Measurements from ENCODE around the gene AJAP1.

AJAP1 gene

GRCh38 chr1:4767308-4767707, 112.9 kb downstream of the AJAP1 start:
- Histone ChIP-seq H3K4me3 (no peak overlapping the region), H3K27ac (no peak overlapping the region)
- TF ChIP-seq CTCF (IDR thresholded peaks at IDR 0.05), result no peak
- no peak for DNase-seq (ENCODE audit: low spot score)

- no peak for TF ChIP-seq CTCF (IDR thresholded peaks at IDR 0.05)
- Histone ChIP-seq H3K27ac (no peak overlapping the region), H3K4me3 (no peak overlapping the region)
- DNase-seq (ENCODE audit: low spot score), result no peak
Observed at GRCh38 chr1:4768553-4768952, 114.1 kb downstream of the AJAP1 start.

- no peak overlapping the region for H3K27ac ChIP-seq
- no peak for TF ChIP-seq CTCF (IDR thresholded peaks at IDR 0.05)
- H3K4me3 ChIP-seq, result no peak overlapping the region
- no peak for DNase-seq (ENCODE audit: low spot score)
Observed at GRCh38 chr1:4769516-4770280, 115.3 kb downstream of the AJAP1 start.

GRCh38 chr1:4770713-4771112, 116.3 kb downstream of the AJAP1 start:
- no peak overlapping the region for H3K27ac ChIP-seq
- no peak overlapping the region for H3K4me3 ChIP-seq
- DNase-seq (ENCODE audit: low spot score), result no peak
- no peak for TF ChIP-seq CTCF (IDR thresholded peaks at IDR 0.05)

GRCh38 chr1:4771267-4771666, 116.9 kb downstream of the AJAP1 start:
- TF ChIP-seq CTCF (IDR thresholded peaks at IDR 0.05), result no peak
- Histone ChIP-seq H3K4me3 (no peak overlapping the region), H3K27ac (no peak overlapping the region)
- DNase-seq (ENCODE audit: low spot score), result no peak

GRCh38 chr1:4771721-4772120, 117.3 kb downstream of the AJAP1 start:
- no peak for DNase-seq (ENCODE audit: low spot score)
- H3K27ac ChIP-seq, result no peak overlapping the region
- no peak overlapping the region for H3K4me3 ChIP-seq
- no peak for TF ChIP-seq CTCF (IDR thresholded peaks at IDR 0.05)

- no peak for DNase-seq (ENCODE audit: low spot score)
Observed at GRCh38 chr1:4772294-4773010, 118.0 kb downstream of the AJAP1 start.

More at GRCh38 chr1:4772294-4773010, 118.0 kb downstream of the AJAP1 start:
- Histone ChIP-seq H3K4me3 (no peak overlapping the region), H3K27ac (no peak overlapping the region)
- TF ChIP-seq CTCF (IDR thresholded peaks at IDR 0.05), result no peak

Data from coronary artery (tissue), 2 donors.